ENCODE measurements around the gene APRT.

Gene APRT

GRCh38 chr16:88848557-88848956 is 36.8 kb upstream of the APRT start:
- Mint-ChIP-seq H3K4me1 (ENCODE audit: low read depth) (no peaks in the 10 kb centered on the region), H3K36me3 (ENCODE audit: low read depth) (peaks cover 11% of the 10 kb centered on the region), H3K27me3 (no peaks in the 10 kb centered on the region), H3K9me3 (no peaks in the 10 kb centered on the region), H3K27ac (no peak overlapping the region), H3K4me3 (no peak overlapping the region)
- DNase-seq: no peak

- Mint-ChIP-seq H3K4me1 (ENCODE audit: low read depth) (no peaks in the 10 kb centered on the region), H3K4me3 (no peak overlapping the region), H3K27me3 (no peaks in the 10 kb centered on the region), H3K36me3 (ENCODE audit: low read depth) (peaks cover 15% of the 10 kb centered on the region), H3K27ac (no peak overlapping the region), H3K9me3 (no peaks in the 10 kb centered on the region)
- no peak for DNase-seq
Observed at GRCh38 chr16:88847654-88848053, 35.9 kb upstream of the APRT start.

GRCh38 chr16:88846088-88846487 is 34.4 kb upstream of the APRT start:
- Mint-ChIP-seq H3K4me1 (ENCODE audit: low read depth) (no peaks in the 10 kb centered on the region), H3K27me3 (no peaks in the 10 kb centered on the region), H3K27ac (no peak overlapping the region), H3K9me3 (no peaks in the 10 kb centered on the region), H3K4me3 (no peak overlapping the region), H3K36me3 (ENCODE audit: low read depth) (peaks cover 18% of the 10 kb centered on the region)
- no peak for DNase-seq

- DNase-seq: no peak
- Mint-ChIP-seq H3K9me3 (no peaks in the 10 kb centered on the region), H3K4me1 (ENCODE audit: low read depth) (no peaks in the 10 kb centered on the region), H3K36me3 (ENCODE audit: low read depth) (peaks cover 22% of the 10 kb centered on the region), H3K27ac (no peak overlapping the region), H3K4me3 (no peak overlapping the region), H3K27me3 (no peaks in the 10 kb centered on the region)
Observed at GRCh38 chr16:88844419-88845036, 32.8 kb upstream of the APRT start.

GRCh38 chr16:88843256-88843655 is 31.5 kb upstream of the APRT start:
- Mint-ChIP-seq H3K9me3 (no peaks in the 10 kb centered on the region), H3K27me3 (no peaks in the 10 kb centered on the region), H3K36me3 (ENCODE audit: low read depth) (peaks cover 22% of the 10 kb centered on the region), H3K4me1 (ENCODE audit: low read depth) (no peaks in the 10 kb centered on the region), H3K27ac (no peak overlapping the region), H3K4me3 (no peak overlapping the region)
- DNase-seq: no peak

- no peaks in the 10 kb centered on the region for H3K4me1 Mint-ChIP-seq (ENCODE audit: low read depth)
- peaks cover 20% of the 10 kb centered on the region for H3K36me3 Mint-ChIP-seq (ENCODE audit: low read depth)
- H3K27me3 Mint-ChIP-seq: no peaks in the 10 kb centered on the region
- H3K4me3 Mint-ChIP-seq: no peak overlapping the region
- H3K27ac Mint-ChIP-seq: no peak overlapping the region
- DNase-seq: no peak
- H3K9me3 Mint-ChIP-seq: no peaks in the 10 kb centered on the region
Observed at GRCh38 chr16:88842806-88843205, 31.1 kb upstream of the APRT start.

- Mint-ChIP-seq H3K9me3 (no peaks in the 10 kb centered on the region), H3K4me1 (ENCODE audit: low read depth) (no peaks in the 10 kb centered on the region), H3K36me3 (ENCODE audit: low read depth) (peaks cover 17% of the 10 kb centered on the region), H3K27me3 (no peaks in the 10 kb centered on the region), H3K27ac (no peak overlapping the region), H3K4me3 (no peak overlapping the region)
- DNase-seq: no peak
Observed at GRCh38 chr16:88842308-88842756, 30.6 kb upstream of the APRT start.

GRCh38 chr16:88841521-88842307 is 30.0 kb upstream of the APRT start:
- Mint-ChIP-seq H3K27ac (no peak overlapping the region), H3K36me3 (ENCODE audit: low read depth) (peaks cover 17% of the 10 kb centered on the region)

GRCh38 chr16:88840600-88841215 is 29.0 kb upstream of the APRT start:
- Mint-ChIP-seq H3K27me3 (no peaks in the 10 kb centered on the region), H3K27ac (no peak overlapping the region), H3K36me3 (ENCODE audit: low read depth) (peaks cover 17% of the 10 kb centered on the region), H3K4me1 (ENCODE audit: low read depth) (no peaks in the 10 kb centered on the region), H3K4me3 (no peak overlapping the region), H3K9me3 (no peaks in the 10 kb centered on the region)
- DNase-seq: no peak

More at GRCh38 chr16:88841521-88842307, 30.0 kb upstream of the APRT start:
- no peak overlapping the region for H3K4me3 Mint-ChIP-seq
- H3K9me3 Mint-ChIP-seq: no peaks in the 10 kb centered on the region
- no peak for DNase-seq
- H3K27me3 Mint-ChIP-seq: no peaks in the 10 kb centered on the region
- no peaks in the 10 kb centered on the region for H3K4me1 Mint-ChIP-seq (ENCODE audit: low read depth)

- Mint-ChIP-seq H3K9me3 (no peaks in the 10 kb centered on the region), H3K4me3 (no peak overlapping the region), H3K4me1 (ENCODE audit: low read depth) (no peaks in the 10 kb centered on the region), H3K36me3 (ENCODE audit: low read depth) (peaks cover 21% of the 10 kb centered on the region), H3K27ac (no peak overlapping the region), H3K27me3 (no peaks in the 10 kb centered on the region)
- no peak for DNase-seq
Observed at GRCh38 chr16:88839745-88840599, 28.2 kb upstream of the APRT start.

- Mint-ChIP-seq H3K27me3 (no peaks in the 10 kb centered on the region), H3K36me3 (ENCODE audit: low read depth) (peaks cover 23% of the 10 kb centered on the region), H3K4me3 (no peak overlapping the region), H3K27ac (no peak overlapping the region), H3K4me1 (ENCODE audit: low read depth) (no peaks in the 10 kb centered on the region), H3K9me3 (no peaks in the 10 kb centered on the region)
- no peak for DNase-seq
Observed at GRCh38 chr16:88839026-88839529, 27.4 kb upstream of the APRT start.

GRCh38 chr16:88838566-88838965 is 26.8 kb upstream of the APRT start:
- peaks cover 23% of the 10 kb centered on the region for H3K36me3 Mint-ChIP-seq (ENCODE audit: low read depth)
- H3K27me3 Mint-ChIP-seq: no peaks in the 10 kb centered on the region
- DNase-seq: no peak
- no peaks in the 10 kb centered on the region for H3K9me3 Mint-ChIP-seq
- H3K27ac Mint-ChIP-seq: no peak overlapping the region
- H3K4me1 Mint-ChIP-seq (ENCODE audit: low read depth): no peaks in the 10 kb centered on the region
- no peak overlapping the region for H3K4me3 Mint-ChIP-seq

GRCh38 chr16:88837806-88838205 is 26.1 kb upstream of the APRT start:
- H3K9me3 Mint-ChIP-seq: no peaks in the 10 kb centered on the region
- H3K27ac Mint-ChIP-seq: no peak overlapping the region
- DNase-seq: no peak
- H3K4me3 Mint-ChIP-seq: no peak overlapping the region
- H3K27me3 Mint-ChIP-seq: no peaks in the 10 kb centered on the region
- H3K36me3 Mint-ChIP-seq (ENCODE audit: low read depth): peaks cover 19% of the 10 kb centered on the region
- H3K4me1 Mint-ChIP-seq (ENCODE audit: low read depth): no peaks in the 10 kb centered on the region

GRCh38 chr16:88836791-88837190 is 25.1 kb upstream of the APRT start:
- H3K9me3 Mint-ChIP-seq: no peaks in the 10 kb centered on the region
- H3K36me3 Mint-ChIP-seq (ENCODE audit: low read depth): peaks cover 15% of the 10 kb centered on the region

More at GRCh38 chr16:88836791-88837190, 25.1 kb upstream of the APRT start:
- no peak for DNase-seq
- H3K4me1 Mint-ChIP-seq (ENCODE audit: low read depth): no peaks in the 10 kb centered on the region
- H3K27ac Mint-ChIP-seq: no peak overlapping the region
- no peaks in the 10 kb centered on the region for H3K27me3 Mint-ChIP-seq
- no peak overlapping the region for H3K4me3 Mint-ChIP-seq
